Measurements from ENCODE around the gene TBATA.

The TBATA gene

GRCh38 chr10:70752571-70752970 lies 32.6 kb downstream of the TBATA start:
- no peak for DNase-seq (ENCODE audit: low read depth, low spot score)
- no peak overlapping the region for H3K27ac ChIP-seq (ENCODE audit: low read length)
- H3K36me3 ChIP-seq (ENCODE audit: control insufficient read depth, insufficient read depth, low read length) = no peaks in the 10 kb centered on the region
- no CpG with 5 or more reads among the region's 7 CpGs for WGBS (ENCODE audit: insufficient coverage, insufficient read length)
- H3K9me3 ChIP-seq (ENCODE audit: control insufficient read depth, insufficient read depth, low read length) = no peaks in the 10 kb centered on the region
- H3K4me1 ChIP-seq (ENCODE audit: control insufficient read depth, insufficient read depth, low read length) = peaks cover 1% of the 10 kb centered on the region
- no peak overlapping the region for H3K4me3 ChIP-seq (ENCODE audit: low read length)
- H3K27me3 ChIP-seq (ENCODE audit: control insufficient read depth, insufficient read depth, low read length) = no peaks in the 10 kb centered on the region

- no CpG with 5 or more reads among the region's 14 CpGs for WGBS (ENCODE audit: insufficient coverage, insufficient read length)
- Histone ChIP-seq H3K9me3 (ENCODE audit: control insufficient read depth, insufficient read depth, low read length) (no peaks in the 10 kb centered on the region), H3K4me3 (ENCODE audit: low read length) (no peak overlapping the region), H3K27me3 (ENCODE audit: control insufficient read depth, insufficient read depth, low read length) (no peaks in the 10 kb centered on the region), H3K27ac (ENCODE audit: low read length) (no peak overlapping the region), H3K36me3 (ENCODE audit: control insufficient read depth, insufficient read depth, low read length) (no peaks in the 10 kb centered on the region), H3K4me1 (ENCODE audit: control insufficient read depth, insufficient read depth, low read length) (peaks cover 1% of the 10 kb centered on the region)
- no peak for DNase-seq (ENCODE audit: low read depth, low spot score)
Observed at GRCh38 chr10:70751991-70752390, 33.2 kb downstream of the TBATA start.

GRCh38 chr10:70751356-70751755 lies 33.8 kb downstream of the TBATA start:
- no CpG with 5 or more reads among the region's 9 CpGs for WGBS (ENCODE audit: insufficient coverage, insufficient read length)
- no peaks in the 10 kb centered on the region for H3K9me3 ChIP-seq (ENCODE audit: control insufficient read depth, insufficient read depth, low read length)

GRCh38 chr10:70750156-70750703 lies 34.9 kb downstream of the TBATA start:
- no peak overlapping the region for H3K27ac ChIP-seq (ENCODE audit: low read length)
- WGBS (ENCODE audit: insufficient coverage, insufficient read length) = no CpG with 5 or more reads among the region's 3 CpGs

More at GRCh38 chr10:70751356-70751755, 33.8 kb downstream of the TBATA start:
- no peak overlapping the region for H3K4me3 ChIP-seq (ENCODE audit: low read length)
- H3K27me3 ChIP-seq (ENCODE audit: control insufficient read depth, insufficient read depth, low read length) = no peaks in the 10 kb centered on the region
- H3K4me1 ChIP-seq (ENCODE audit: control insufficient read depth, insufficient read depth, low read length) = peaks cover 1% of the 10 kb centered on the region
- DNase-seq (ENCODE audit: low read depth, low spot score) = no peak
- H3K36me3 ChIP-seq (ENCODE audit: control insufficient read depth, insufficient read depth, low read length) = no peaks in the 10 kb centered on the region
- no peak overlapping the region for H3K27ac ChIP-seq (ENCODE audit: low read length)

GRCh38 chr10:70749756-70750155 lies 35.4 kb downstream of the TBATA start:
- Histone ChIP-seq H3K4me3 (ENCODE audit: low read length) (no peak overlapping the region), H3K36me3 (ENCODE audit: control insufficient read depth, insufficient read depth, low read length) (no peaks in the 10 kb centered on the region), H3K4me1 (ENCODE audit: control insufficient read depth, insufficient read depth, low read length) (peaks cover 1% of the 10 kb centered on the region), H3K9me3 (ENCODE audit: control insufficient read depth, insufficient read depth, low read length) (no peaks in the 10 kb centered on the region), H3K27me3 (ENCODE audit: control insufficient read depth, insufficient read depth, low read length) (no peaks in the 10 kb centered on the region), H3K27ac (ENCODE audit: low read length) (no peak overlapping the region)
- WGBS (ENCODE audit: insufficient coverage, insufficient read length) = no CpG with 5 or more reads among the region's 10 CpGs
- DNase-seq (ENCODE audit: low read depth, low spot score) = no peak

More at GRCh38 chr10:70750156-70750703, 34.9 kb downstream of the TBATA start:
- Histone ChIP-seq H3K4me1 (ENCODE audit: control insufficient read depth, insufficient read depth, low read length) (peaks cover 1% of the 10 kb centered on the region), H3K4me3 (ENCODE audit: low read length) (no peak overlapping the region), H3K9me3 (ENCODE audit: control insufficient read depth, insufficient read depth, low read length) (no peaks in the 10 kb centered on the region), H3K36me3 (ENCODE audit: control insufficient read depth, insufficient read depth, low read length) (no peaks in the 10 kb centered on the region), H3K27me3 (ENCODE audit: control insufficient read depth, insufficient read depth, low read length) (no peaks in the 10 kb centered on the region)
- no peak for DNase-seq (ENCODE audit: low read depth, low spot score)

- Histone ChIP-seq H3K36me3 (ENCODE audit: control insufficient read depth, insufficient read depth, low read length) (no peaks in the 10 kb centered on the region; the same call in 1 of the 2 replicates), H3K27ac (ENCODE audit: low read length) (no peak overlapping the region), H3K9me3 (ENCODE audit: control insufficient read depth, insufficient read depth, low read length) (no peaks in the 10 kb centered on the region), H3K27me3 (ENCODE audit: control insufficient read depth, insufficient read depth, low read length) (no peaks in the 10 kb centered on the region), H3K4me3 (ENCODE audit: low read length) (no peak overlapping the region), H3K4me1 (ENCODE audit: control insufficient read depth, insufficient read depth, low read length) (peaks cover 1% of the 10 kb centered on the region)
- no CpG with 5 or more reads among the region's 10 CpGs for WGBS (ENCODE audit: insufficient coverage, insufficient read length)
- no peak for DNase-seq (ENCODE audit: low read depth, low spot score)
Observed at GRCh38 chr10:70748801-70749573, 36.2 kb downstream of the TBATA start.

GRCh38 chr10:70748305-70748704 lies 36.9 kb downstream of the TBATA start:
- no peak overlapping the region for H3K4me3 ChIP-seq (ENCODE audit: low read length)
- no CpG with 5 or more reads among the region's 3 CpGs for WGBS (ENCODE audit: insufficient coverage, insufficient read length)
- no peaks in the 10 kb centered on the region; the same call in 1 of the 2 replicates for H3K4me1 ChIP-seq (ENCODE audit: control insufficient read depth, insufficient read depth, low read length)

GRCh38 chr10:70747192-70747965 lies 37.8 kb downstream of the TBATA start:
- no CpG with 5 or more reads among the region's 15 CpGs for WGBS (ENCODE audit: insufficient coverage, insufficient read length)
- Histone ChIP-seq H3K4me3 (ENCODE audit: low read length) (no peak overlapping the region), H3K27me3 (ENCODE audit: control insufficient read depth, insufficient read depth, low read length) (no peaks in the 10 kb centered on the region), H3K4me1 (ENCODE audit: control insufficient read depth, insufficient read depth, low read length) (no peaks in the 10 kb centered on the region), H3K27ac (ENCODE audit: low read length) (no peak overlapping the region), H3K9me3 (ENCODE audit: control insufficient read depth, insufficient read depth, low read length) (no peaks in the 10 kb centered on the region), H3K36me3 (ENCODE audit: control insufficient read depth, insufficient read depth, low read length) (no peaks in the 10 kb centered on the region; the same call in 1 of the 2 replicates)
- DNase-seq (ENCODE audit: low read depth, low spot score) = no peak

More at GRCh38 chr10:70748305-70748704, 36.9 kb downstream of the TBATA start:
- H3K36me3 ChIP-seq (ENCODE audit: control insufficient read depth, insufficient read depth, low read length) = no peaks in the 10 kb centered on the region; the same call in 1 of the 2 replicates
- H3K9me3 ChIP-seq (ENCODE audit: control insufficient read depth, insufficient read depth, low read length) = no peaks in the 10 kb centered on the region
- no peak for DNase-seq (ENCODE audit: low read depth, low spot score)
- no peak overlapping the region for H3K27ac ChIP-seq (ENCODE audit: low read length)
- H3K27me3 ChIP-seq (ENCODE audit: control insufficient read depth, insufficient read depth, low read length) = no peaks in the 10 kb centered on the region

- H3K27me3 ChIP-seq (ENCODE audit: control insufficient read depth, insufficient read depth, low read length) = no peaks in the 10 kb centered on the region
- DNase-seq (ENCODE audit: low read depth, low spot score) = no peak
- no peak overlapping the region for H3K4me3 ChIP-seq (ENCODE audit: low read length)
- no peaks in the 10 kb centered on the region; the same call in 1 of the 2 replicates for H3K36me3 ChIP-seq (ENCODE audit: control insufficient read depth, insufficient read depth, low read length)
- no peaks in the 10 kb centered on the region for H3K4me1 ChIP-seq (ENCODE audit: control insufficient read depth, insufficient read depth, low read length)
- no CpG with 5 or more reads among the region's 2 CpGs for WGBS (ENCODE audit: insufficient coverage, insufficient read length)
- H3K27ac ChIP-seq (ENCODE audit: low read length) = no peak overlapping the region
- no peaks in the 10 kb centered on the region for H3K9me3 ChIP-seq (ENCODE audit: control insufficient read depth, insufficient read depth, low read length)
Observed at GRCh38 chr10:70745555-70745954, 39.6 kb downstream of the TBATA start.

- no peaks in the 10 kb centered on the region for H3K4me1 ChIP-seq (ENCODE audit: control insufficient read depth, insufficient read depth, low read length)
- H3K4me3 ChIP-seq (ENCODE audit: low read length) = no peak overlapping the region
- no peaks in the 10 kb centered on the region; the same call in 1 of the 2 replicates for H3K36me3 ChIP-seq (ENCODE audit: control insufficient read depth, insufficient read depth, low read length)
- no peaks in the 10 kb centered on the region for H3K9me3 ChIP-seq (ENCODE audit: control insufficient read depth, insufficient read depth, low read length)
- no peaks in the 10 kb centered on the region for H3K27me3 ChIP-seq (ENCODE audit: control insufficient read depth, insufficient read depth, low read length)
- DNase-seq (ENCODE audit: low read depth, low spot score) = no peak
- no CpG with 5 or more reads among the region's 6 CpGs for WGBS (ENCODE audit: insufficient coverage, insufficient read length)
- no peak overlapping the region for H3K27ac ChIP-seq (ENCODE audit: low read length)
Observed at GRCh38 chr10:70744617-70745143, 40.5 kb downstream of the TBATA start.
